Uterus (tissue), 4 donors: ENCODE data around the gene SLC17A9. TPM values are rescaled to one million over a fixed set of nuclear protein-coding genes. Genes with fewer than 3 reads are reported as not detected.

ENCODE experiments used
- DNase-seq, 2 donors: peaks; one replicate each; pipeline ENCODE4 v3.0.0-alpha.2; 2019 to 2020
- H3K27ac ChIP-seq, 2 donors: fragments of 200-600 bp; sonication (generic); 1 replicate in 1 of 2; 2 replicates in 1 of 2; pipeline ENCODE4 v1.5.1; 2016 to 2018
- H3K27me3 ChIP-seq, 2 donors: fragments of 200-600 bp; sonication (generic); one replicate each; pipeline ENCODE4 v1.5.1; 2018 to 2019; ENCODE audit warnings: control low read depth in 1 of 2
- H3K36me3 ChIP-seq, 2 donors: fragments of 200-600 bp; sonication (generic); one replicate each; pipeline ENCODE4 v1.5.1; 2019; ENCODE audit warnings: control low read depth in 1 of 2
- H3K4me1 ChIP-seq, 2 donors: fragments of 200-600 bp; sonication (generic); one replicate each; pipeline ENCODE4 v1.5.1; 2018 to 2019; ENCODE audit warnings: control low read depth in 1 of 2
- H3K4me3 ChIP-seq, 2 donors: fragments of 200-600 bp; sonication (generic); 1 replicate in 1 of 2; 2 replicates in 1 of 2; pipeline ENCODE4 v1.5.1; 2018 to 2019; ENCODE audit warnings: mild to moderate bottlenecking in 1 of 2
- H3K9me3 ChIP-seq, 2 donors: fragments of 200-600 bp; sonication (generic); one replicate each; pipeline ENCODE4 v1.5.1; 2019; ENCODE audit warnings: control low read depth in 1 of 2
- POLR2A ChIP-seq, 2 donors: fragments of 450-650 bp; IDR thresholded peaks; one replicate each; pipeline ENCODE4 v1.6.1; 2016; ENCODE audit warnings: antibody characterized with exemption in 2 of 2, mild to moderate bottlenecking in 1 of 2, moderate library complexity in 1 of 2
- intact Hi-C: fragments of 100-400 bp; cut with DNase I; formaldehyde crosslinking; loops from one replicate; pipeline ENCODE4 v1.15.1; 2023; ENCODE audit warnings: low total_unique reads
- total RNA-seq, 4 donors: library from RNA; depleted of rRNA in 3 of 4; stranded (reverse); fragments of >200 nt in 3 of 4; gene quantifications; one replicate each; pipeline versions ENCODE4 v1.1.0 to v1.2.4, GENCODE V29; 2014 to 2023
- TF ChIP-seq, protein P1 (sequence below), 4 experiments: fragments of 200-600 bp in 2 of 4; fragments of 450-650 bp in 2 of 4; sonication (generic) in 2 of 4; IDR thresholded peaks; one replicate each; pipeline ENCODE4 v1.5.1; 2016 to 2019; ENCODE audit warnings: antibody characterized with exemption in 4 of 4, mild to moderate bottlenecking in 2 of 4, moderate library complexity in 1 of 4
- donor health status: DM: yes; HTN: yes; CAD: no.

The SLC17A9 gene
- total RNA-seq, 4 donors from 2014 or later: 0.26 to 5.4 (median 1.6) TPM; not detected in 1

DNA sequence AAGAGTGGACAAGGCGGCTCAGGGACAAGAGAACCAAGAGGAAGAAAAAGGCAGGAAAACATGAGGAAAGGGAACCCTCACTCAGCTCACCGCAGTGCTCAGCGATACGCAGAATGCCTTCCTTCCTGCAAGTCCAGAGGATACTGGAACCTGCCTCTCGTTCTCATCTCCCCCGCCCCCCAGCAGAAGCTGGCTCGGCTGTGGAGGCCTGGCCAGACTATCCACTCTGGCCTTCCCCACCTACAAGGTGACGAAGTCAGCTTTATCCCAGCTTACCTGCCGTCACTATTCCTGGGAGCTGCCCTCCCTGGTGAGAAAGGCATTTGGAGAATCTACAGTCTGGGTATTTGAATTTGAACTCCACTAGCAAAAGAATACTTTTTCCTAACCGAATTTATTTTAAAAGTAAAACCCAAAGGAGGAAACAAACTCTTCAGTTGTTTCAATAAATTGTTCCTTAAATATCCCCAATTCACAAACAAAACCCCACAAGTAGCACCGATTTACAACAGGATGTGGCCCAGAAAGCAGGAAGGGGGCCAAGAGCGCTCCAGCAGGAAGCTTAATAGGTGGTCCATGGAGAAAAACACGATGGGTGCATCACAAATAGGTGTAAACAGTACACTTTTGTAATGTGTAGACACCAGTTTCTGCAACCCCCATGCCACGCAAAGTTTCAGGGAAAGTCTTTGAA lies 24.1 kb upstream of the SLC17A9 start:
- Histone ChIP-seq H3K36me3 (no peaks in the 10 kb centered on the region), H3K27ac (peak overlapping the region; percentile 77 to 80), H3K9me3 (no peaks in the 10 kb centered on the region), H3K4me3 (peak overlapping the region; percentile 33 to 39), H3K4me1 (peaks cover 12 to 20% of the 10 kb centered on the region in 2 donors), H3K27me3 (no peaks in the 10 kb centered on the region)
- intact Hi-C loops: no loop called here
- no peak for DNase-seq
- TF ChIP-seq POLR2A (IDR thresholded peaks at IDR 0.05): no peak
- TF ChIP-seq, protein P1, sequence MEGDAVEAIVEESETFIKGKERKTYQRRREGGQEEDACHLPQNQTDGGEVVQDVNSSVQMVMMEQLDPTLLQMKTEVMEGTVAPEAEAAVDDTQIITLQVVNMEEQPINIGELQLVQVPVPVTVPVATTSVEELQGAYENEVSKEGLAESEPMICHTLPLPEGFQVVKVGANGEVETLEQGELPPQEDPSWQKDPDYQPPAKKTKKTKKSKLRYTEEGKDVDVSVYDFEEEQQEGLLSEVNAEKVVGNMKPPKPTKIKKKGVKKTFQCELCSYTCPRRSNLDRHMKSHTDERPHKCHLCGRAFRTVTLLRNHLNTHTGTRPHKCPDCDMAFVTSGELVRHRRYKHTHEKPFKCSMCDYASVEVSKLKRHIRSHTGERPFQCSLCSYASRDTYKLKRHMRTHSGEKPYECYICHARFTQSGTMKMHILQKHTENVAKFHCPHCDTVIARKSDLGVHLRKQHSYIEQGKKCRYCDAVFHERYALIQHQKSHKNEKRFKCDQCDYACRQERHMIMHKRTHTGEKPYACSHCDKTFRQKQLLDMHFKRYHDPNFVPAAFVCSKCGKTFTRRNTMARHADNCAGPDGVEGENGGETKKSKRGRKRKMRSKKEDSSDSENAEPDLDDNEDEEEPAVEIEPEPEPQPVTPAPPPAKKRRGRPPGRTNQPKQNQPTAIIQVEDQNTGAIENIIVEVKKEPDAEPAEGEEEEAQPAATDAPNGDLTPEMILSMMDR (IDR thresholded peaks at IDR 0.05): no peak

DNA sequence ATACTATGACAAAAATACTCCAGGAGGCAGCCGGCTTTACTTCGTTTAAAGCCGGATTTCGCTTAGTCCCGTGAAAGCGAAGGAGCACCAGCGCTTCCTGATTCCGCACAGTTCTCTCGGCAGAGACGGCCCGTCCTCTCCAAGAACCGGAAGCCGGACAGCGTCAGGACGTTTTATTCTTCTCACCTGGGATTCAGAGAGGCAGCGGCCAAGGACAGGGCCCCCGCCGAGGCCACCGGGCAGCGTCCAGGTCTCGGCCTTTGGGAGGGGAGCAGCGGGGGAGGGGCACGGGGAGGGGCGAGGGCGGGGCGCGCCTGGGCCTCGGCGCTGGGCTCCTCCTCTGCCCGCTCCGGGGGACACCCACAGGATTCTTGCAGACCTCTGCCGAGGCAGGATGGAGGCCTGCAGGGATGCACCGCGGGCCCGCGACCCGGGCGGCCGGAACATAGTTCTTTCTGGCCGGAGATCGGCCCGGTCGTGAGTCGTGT lies 23.4 kb upstream of the SLC17A9 start:
- TF ChIP-seq, protein P1 (IDR thresholded peaks at IDR 0.05): no peak
- TF ChIP-seq POLR2A (IDR thresholded peaks at IDR 0.05): no peak
- peak; percentile 53 to 62 for DNase-seq
- Histone ChIP-seq H3K4me3 (peak overlapping the region; percentile 33 to 39), H3K4me1 (peaks cover 12 to 13% of the 10 kb centered on the region in 2 donors), H3K36me3 (no peaks in the 10 kb centered on the region), H3K9me3 (no peaks in the 10 kb centered on the region), H3K27me3 (no peaks in the 10 kb centered on the region), H3K27ac (peak overlapping the region; percentile 77 to 80)
- intact Hi-C loops: no loop called here

DNA sequence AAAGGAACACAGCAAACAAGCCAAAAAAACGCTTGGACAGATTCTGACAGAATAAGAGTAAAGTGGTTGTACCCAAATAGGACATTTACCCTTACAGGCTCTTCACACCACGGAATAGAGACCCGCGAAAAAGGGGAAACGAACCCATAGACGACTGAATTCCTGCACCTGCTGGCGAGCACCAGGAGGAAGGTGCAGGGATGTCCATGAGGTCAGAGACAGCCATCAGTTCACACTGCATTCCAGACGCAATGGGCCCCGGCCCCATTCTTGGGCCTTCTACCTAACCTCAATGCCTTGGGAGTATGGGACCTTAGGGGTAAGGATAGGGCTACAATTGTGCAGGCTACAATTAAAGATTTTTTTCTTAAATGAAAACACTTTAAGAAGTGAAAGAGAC lies 21.0 kb upstream of the SLC17A9 start:
- no peak for DNase-seq
- no peaks in the 10 kb centered on the region for H3K27me3 ChIP-seq
- H3K9me3 ChIP-seq: no peaks in the 10 kb centered on the region
- no peak overlapping the region for H3K4me3 ChIP-seq
- TF ChIP-seq, protein P1 (IDR thresholded peaks at IDR 0.05): no peak
- no peak for TF ChIP-seq POLR2A (IDR thresholded peaks at IDR 0.05)
- intact Hi-C loops: no loop called here
- H3K27ac ChIP-seq: no peak overlapping the region
- peaks cover 13 to 25% of the 10 kb centered on the region in 2 donors for H3K4me1 ChIP-seq
- no peaks in the 10 kb centered on the region for H3K36me3 ChIP-seq

DNA sequence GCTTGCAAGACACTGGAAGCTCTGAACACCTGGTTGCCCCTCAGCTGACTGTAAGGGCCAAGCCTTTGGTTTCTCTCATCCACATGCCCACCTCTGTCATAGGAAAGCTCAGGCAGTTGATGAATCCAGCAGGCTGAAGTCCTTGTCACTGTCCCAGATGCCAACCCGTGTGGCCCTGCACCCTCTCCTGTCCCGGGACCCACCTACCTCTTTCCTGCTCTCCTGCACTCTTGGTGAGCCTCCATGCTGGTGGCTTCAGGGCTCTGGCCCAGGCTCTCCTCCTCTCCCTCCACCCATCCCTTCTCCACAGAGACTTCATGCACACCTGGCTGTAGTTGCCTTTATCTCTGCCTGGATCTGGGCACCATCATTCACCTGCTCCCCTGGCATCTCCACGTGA lies 18.5 kb upstream of the SLC17A9 start:
- H3K4me3 ChIP-seq: no peak overlapping the region
- TF ChIP-seq, protein P1 (IDR thresholded peaks at IDR 0.05): no peak
- no peak for TF ChIP-seq POLR2A (IDR thresholded peaks at IDR 0.05)
- H3K36me3 ChIP-seq: no peaks in the 10 kb centered on the region
- H3K4me1 ChIP-seq: peaks cover 8 to 16% of the 10 kb centered on the region in 2 donors
- intact Hi-C loops: no loop called here
- no peak for DNase-seq
- H3K27ac ChIP-seq: no peak overlapping the region
- H3K9me3 ChIP-seq: no peaks in the 10 kb centered on the region
- H3K27me3 ChIP-seq: no peaks in the 10 kb centered on the region

DNA sequence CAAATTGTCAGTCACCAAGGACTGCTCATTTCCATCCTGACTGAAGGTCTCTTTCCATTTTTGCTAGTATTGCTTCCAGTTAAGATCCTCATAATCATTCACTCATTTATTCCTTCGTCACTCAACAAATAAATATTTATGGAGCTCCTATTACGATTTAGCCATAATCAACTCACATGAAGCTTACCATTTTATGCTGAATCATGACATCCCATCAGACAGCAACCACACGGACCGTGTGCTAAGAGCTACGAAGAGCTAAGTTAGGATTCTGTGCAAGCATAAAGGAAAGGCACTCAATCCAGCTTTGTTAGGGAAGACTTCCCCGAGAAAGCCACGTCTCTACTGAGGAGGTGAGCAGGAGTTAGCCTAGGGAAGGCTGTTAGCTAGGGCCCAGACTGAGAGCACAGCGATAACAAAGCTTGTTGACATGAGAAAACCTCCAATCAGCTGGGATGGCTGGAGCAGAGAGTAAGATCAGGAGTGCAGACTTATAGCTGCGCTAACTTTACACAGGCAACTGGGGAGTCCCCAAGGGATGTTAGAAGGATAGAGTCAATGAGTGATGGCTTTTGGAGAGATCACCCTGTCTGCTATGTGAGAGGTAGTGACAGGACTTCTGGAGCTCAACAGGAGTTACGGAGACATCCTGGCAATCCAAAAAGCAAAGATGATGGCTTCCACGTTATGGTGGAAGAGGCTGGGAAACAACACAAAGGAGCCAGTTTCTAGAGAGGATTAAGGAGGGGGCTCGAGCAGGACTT lies 17.1 kb upstream of the SLC17A9 start:
- Histone ChIP-seq H3K36me3 (no peaks in the 10 kb centered on the region), H3K27me3 (no peaks in the 10 kb centered on the region), H3K27ac (no peak overlapping the region), H3K4me3 (no peak overlapping the region), H3K4me1 (peaks cover 8 to 16% of the 10 kb centered on the region in 2 donors), H3K9me3 (no peaks in the 10 kb centered on the region)
- DNase-seq: no peak
- intact Hi-C loops: no loop called here
- TF ChIP-seq POLR2A (IDR thresholded peaks at IDR 0.05): no peak
- TF ChIP-seq, protein P1 (IDR thresholded peaks at IDR 0.05): no peak
